ACC112 (cell line): ENCODE results near the gene CCDC47.
"Not testable (repeated sequence)": the region's sequence is repeated elsewhere in the genome, so short reads cannot be mapped to it uniquely, and the experiment has no call there.

Source experiments
- H2AFZ ChIP-seq: fragments of 200-600 bp; sonication (generic); one replicate; pipeline ENCODE4 v1.6.0; 2017; ENCODE audit warnings: antibody characterized with exemption, low read length; ENCODE audit not compliant: unreplicated experiment
- H3K27ac ChIP-seq: fragments of 200-600 bp; sonication (generic); 2 replicates; pipeline ENCODE4 v1.5.1; 2014; ENCODE audit warnings: low read depth, mild to moderate bottlenecking, antibody characterized with exemption, low read length, moderate library complexity
- H3K27me3 ChIP-seq: fragments of 200-600 bp; sonication (generic); 2 replicates; pipeline ENCODE4 v1.6.1; 2014; ENCODE audit warnings: mild to moderate bottlenecking, antibody characterized with exemption, low read length, moderate library complexity, mixed read lengths; ENCODE audit not compliant: insufficient read depth
- H3K36me3 ChIP-seq: fragments of 200-600 bp; sonication (generic); 2 replicates; pipeline ENCODE4 v1.6.1; 2016; ENCODE audit warnings: mild to moderate bottlenecking, antibody characterized with exemption, low read length, moderate library complexity, mixed read lengths; ENCODE audit not compliant: insufficient read depth
- H3K4me1 ChIP-seq: fragments of 200-600 bp; sonication (generic); one replicate; pipeline ENCODE4 v1.6.1; 2016; ENCODE audit warnings: low read length, mixed read lengths; ENCODE audit not compliant: insufficient read depth, unreplicated experiment, control insufficient read depth
- H3K4me3 ChIP-seq: fragments of 200-600 bp; sonication (generic); 2 replicates; pipeline ENCODE4 v1.5.1; 2014; ENCODE audit warnings: mild to moderate bottlenecking, low read depth, low read length
- H3K79me2 ChIP-seq: fragments of 200-600 bp; sonication (generic); one replicate; pipeline ENCODE4 v1.6.0; 2016; ENCODE audit warnings: low read length; ENCODE audit not compliant: control insufficient read depth, unreplicated experiment, insufficient read depth

CCDC47 gene

GRCh38 chr17:63740464-63741142 is 32.8 kb downstream of the CCDC47 start:
- H3K27ac ChIP-seq, result peak overlapping the region; percentile 30
- H3K36me3 ChIP-seq, result peaks cover 2% of the 10 kb centered on the region; the same call in 1 of the 2 replicates
- H3K79me2 ChIP-seq, result peaks cover 20% of the 10 kb centered on the region
- peak overlapping the region; percentile 73 for H2AFZ ChIP-seq
- H3K4me3 ChIP-seq, result peak overlapping the region; percentile 84
- no peaks in the 10 kb centered on the region for H3K4me1 ChIP-seq
- no peaks in the 10 kb centered on the region for H3K27me3 ChIP-seq

- H3K27ac ChIP-seq, result no peak overlapping the region
- H3K36me3 ChIP-seq, result 0 out of 2 replicates have a peak, but pooled peaks cover 5% of the 10 kb centered on the region
- H3K4me3 ChIP-seq, result no peak overlapping the region
- H2AFZ ChIP-seq, result no peak overlapping the region
- H3K27me3 ChIP-seq, result no peaks in the 10 kb centered on the region
- peaks cover 17% of the 10 kb centered on the region for H3K79me2 ChIP-seq
- H3K4me1 ChIP-seq, result no peaks in the 10 kb centered on the region
Observed at GRCh38 chr17:63735691-63736090, 37.7 kb downstream of the CCDC47 start.

GRCh38 chr17:63722403-63722802 is 51.0 kb downstream of the CCDC47 start:
- peaks cover 14% of the 10 kb centered on the region; the same call in 1 of the 2 replicates for H3K36me3 ChIP-seq

GRCh38 chr17:63720194-63720593 is 53.2 kb downstream of the CCDC47 start:
- not testable (repeated sequence) for H3K27ac ChIP-seq, H3K36me3 ChIP-seq, H3K4me3 ChIP-seq, H3K27me3 ChIP-seq, H3K4me1 ChIP-seq, H3K79me2 ChIP-seq, H2AFZ ChIP-seq

More at GRCh38 chr17:63722403-63722802, 51.0 kb downstream of the CCDC47 start:
- no peaks in the 10 kb centered on the region for H3K79me2 ChIP-seq
- no peak overlapping the region for H3K27ac ChIP-seq
- no peak overlapping the region for H3K4me3 ChIP-seq
- H3K27me3 ChIP-seq, result no peaks in the 10 kb centered on the region
- H2AFZ ChIP-seq, result no peak overlapping the region
- H3K4me1 ChIP-seq, result no peaks in the 10 kb centered on the region

GRCh38 chr17:63718988-63719387 is 54.4 kb downstream of the CCDC47 start:
- Histone ChIP-seq H3K4me3 (no peak overlapping the region), H3K36me3 (peaks cover 9% of the 10 kb centered on the region; the same call in 1 of the 2 replicates), H3K27ac (no peak overlapping the region), H3K27me3 (no peaks in the 10 kb centered on the region), H3K4me1 (no peaks in the 10 kb centered on the region), H2AFZ (no peak overlapping the region), H3K79me2 (no peaks in the 10 kb centered on the region)

- Histone ChIP-seq H3K36me3 (peaks cover 12% of the 10 kb centered on the region; the same call in 1 of the 2 replicates), H3K27me3 (no peaks in the 10 kb centered on the region), H3K79me2 (no peaks in the 10 kb centered on the region), H2AFZ (no peak overlapping the region), H3K4me3 (no peak overlapping the region), H3K27ac (no peak overlapping the region), H3K4me1 (no peaks in the 10 kb centered on the region)
Observed at GRCh38 chr17:63716426-63716825, 57.0 kb downstream of the CCDC47 start.

- no peak overlapping the region for H3K4me3 ChIP-seq
- no peak overlapping the region for H3K27ac ChIP-seq
- no peaks in the 10 kb centered on the region for H3K4me1 ChIP-seq
- H2AFZ ChIP-seq, result no peak overlapping the region
- H3K36me3 ChIP-seq, result peaks cover 12% of the 10 kb centered on the region; the same call in 1 of the 2 replicates
- no peaks in the 10 kb centered on the region for H3K79me2 ChIP-seq
- no peaks in the 10 kb centered on the region for H3K27me3 ChIP-seq
Observed at GRCh38 chr17:63714550-63715277, 58.7 kb downstream of the CCDC47 start.

- H3K27ac ChIP-seq, result no peak overlapping the region
- no peaks in the 10 kb centered on the region for H3K79me2 ChIP-seq
- H3K4me1 ChIP-seq, result no peaks in the 10 kb centered on the region
- peaks cover 3% of the 10 kb centered on the region; the same call in 1 of the 2 replicates for H3K36me3 ChIP-seq
- no peak overlapping the region for H3K4me3 ChIP-seq
- no peaks in the 10 kb centered on the region for H3K27me3 ChIP-seq
- H2AFZ ChIP-seq, result no peak overlapping the region
Observed at GRCh38 chr17:63709110-63709509, 64.3 kb downstream of the CCDC47 start.

GRCh38 chr17:63707151-63707550 is 66.2 kb downstream of the CCDC47 start:
- Histone ChIP-seq H3K4me1 (peaks cover 8% of the 10 kb centered on the region), H3K27me3 (no peaks in the 10 kb centered on the region), H3K79me2 (peaks cover 9% of the 10 kb centered on the region), H2AFZ (no peak overlapping the region), H3K36me3 (peaks cover 7% of the 10 kb centered on the region; the same call in 1 of the 2 replicates), H3K27ac (no peak overlapping the region), H3K4me3 (no peak overlapping the region)

GRCh38 chr17:63706336-63707082 is 66.9 kb downstream of the CCDC47 start:
- no peak overlapping the region for H3K27ac ChIP-seq
- H3K36me3 ChIP-seq, result peaks cover 7% of the 10 kb centered on the region; the same call in 1 of the 2 replicates
- H3K27me3 ChIP-seq, result no peaks in the 10 kb centered on the region

More at GRCh38 chr17:63706336-63707082, 66.9 kb downstream of the CCDC47 start:
- no peak overlapping the region for H2AFZ ChIP-seq
- H3K79me2 ChIP-seq, result peaks cover 13% of the 10 kb centered on the region
- no peak overlapping the region for H3K4me3 ChIP-seq
- H3K4me1 ChIP-seq, result peaks cover 12% of the 10 kb centered on the region
